ENCODE data around the gene AWAT2.

The AWAT2 gene

DNA sequence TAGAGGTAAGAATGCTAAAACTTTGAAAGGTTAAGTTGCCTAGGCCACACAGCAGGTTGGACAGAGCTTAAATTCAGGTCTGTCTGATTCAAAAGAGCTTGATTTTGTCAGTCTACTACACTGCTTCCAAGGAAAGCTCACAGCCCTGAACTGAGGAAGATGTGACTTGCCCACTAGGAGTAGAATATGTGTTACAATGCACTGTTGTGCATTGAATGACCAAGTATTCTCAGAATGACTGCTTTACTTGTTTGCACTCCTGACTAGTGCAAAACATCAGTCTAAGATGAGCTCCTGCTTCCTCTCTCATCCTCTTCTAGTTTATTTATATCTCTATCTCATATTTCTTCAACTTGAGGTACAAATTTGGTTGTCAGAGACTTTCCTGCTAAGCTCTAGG lies 56.2 kb downstream of the AWAT2 start:
- TF ChIP-seq, protein P1, sequence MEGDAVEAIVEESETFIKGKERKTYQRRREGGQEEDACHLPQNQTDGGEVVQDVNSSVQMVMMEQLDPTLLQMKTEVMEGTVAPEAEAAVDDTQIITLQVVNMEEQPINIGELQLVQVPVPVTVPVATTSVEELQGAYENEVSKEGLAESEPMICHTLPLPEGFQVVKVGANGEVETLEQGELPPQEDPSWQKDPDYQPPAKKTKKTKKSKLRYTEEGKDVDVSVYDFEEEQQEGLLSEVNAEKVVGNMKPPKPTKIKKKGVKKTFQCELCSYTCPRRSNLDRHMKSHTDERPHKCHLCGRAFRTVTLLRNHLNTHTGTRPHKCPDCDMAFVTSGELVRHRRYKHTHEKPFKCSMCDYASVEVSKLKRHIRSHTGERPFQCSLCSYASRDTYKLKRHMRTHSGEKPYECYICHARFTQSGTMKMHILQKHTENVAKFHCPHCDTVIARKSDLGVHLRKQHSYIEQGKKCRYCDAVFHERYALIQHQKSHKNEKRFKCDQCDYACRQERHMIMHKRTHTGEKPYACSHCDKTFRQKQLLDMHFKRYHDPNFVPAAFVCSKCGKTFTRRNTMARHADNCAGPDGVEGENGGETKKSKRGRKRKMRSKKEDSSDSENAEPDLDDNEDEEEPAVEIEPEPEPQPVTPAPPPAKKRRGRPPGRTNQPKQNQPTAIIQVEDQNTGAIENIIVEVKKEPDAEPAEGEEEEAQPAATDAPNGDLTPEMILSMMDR (IDR thresholded peaks at IDR 0.05): no peak

DNA sequence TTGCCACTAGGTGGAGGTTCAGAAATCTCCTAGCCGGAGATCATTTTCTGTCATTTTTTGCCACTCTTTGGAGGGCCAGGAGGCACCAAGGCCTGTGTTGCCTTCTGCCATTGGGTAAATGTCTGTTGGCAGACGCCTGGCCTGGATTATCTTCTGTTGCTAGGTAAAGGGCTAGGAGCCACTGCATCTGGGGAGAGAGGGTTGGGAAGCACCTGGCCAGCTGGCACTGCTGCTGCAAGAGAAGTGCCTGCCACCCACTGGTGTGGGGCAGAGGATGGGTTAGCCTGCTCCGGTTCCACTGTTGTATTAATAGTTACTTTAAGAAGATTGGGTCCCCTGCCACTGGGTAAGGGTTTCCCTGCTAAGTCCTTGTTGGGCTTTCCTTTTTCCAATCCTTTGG lies 58.1 kb downstream of the AWAT2 start:
- TF ChIP-seq, protein P1 (IDR thresholded peaks at IDR 0.05): no peak

Data from LNCAP (cell line).